Colonic mucosa (tissue), 4 donors: Measurements from ENCODE around the gene SEBOX. TPM values are rescaled to one million over a fixed set of nuclear protein-coding genes. Genes with fewer than 3 reads are reported as not detected.

ENCODE experiments used
- DNase-seq: peaks from one replicate; pipeline ENCODE4 v3.0.0-alpha.2; 2020
- H3K27ac ChIP-seq: fragments of 200-600 bp; one replicate; pipeline ENCODE4 v1.8.0; 2021
- H3K27me3 ChIP-seq: fragments of 200-600 bp; one replicate; pipeline ENCODE4 v1.8.0; 2021
- H3K36me3 ChIP-seq: fragments of 200-600 bp; one replicate; pipeline ENCODE4 v1.8.0; 2021
- H3K4me1 ChIP-seq: fragments of 200-600 bp; one replicate; pipeline ENCODE4 v1.8.0; 2021; ENCODE audit warnings: mild to moderate bottlenecking
- H3K4me3 ChIP-seq: fragments of 200-600 bp; one replicate; pipeline ENCODE4 v1.8.0; 2021
- H3K9ac ChIP-seq, 2 donors: one replicate each; pipeline ENCODE4 v1.7.0; 2013; ENCODE audit warnings: control low read depth in 2 of 2, low read depth in 2 of 2, low read length in 2 of 2
- H3K9me3 ChIP-seq: fragments of 200-600 bp; one replicate; pipeline ENCODE4 v1.8.0; 2021
- CTCF ChIP-seq: fragments of 200-600 bp; IDR thresholded peaks from one replicate; pipeline ENCODE4 v1.8.0; 2022; ENCODE audit warnings: antibody characterized with exemption, mild to moderate bottlenecking
- intact Hi-C: fragments of 100-400 bp; cut with DNase I; formaldehyde crosslinking; loops from one replicate; pipeline ENCODE4 v1.14.1; 2022
- total RNA-seq, 2 donors: library from RNA; stranded (reverse); fragmentation: NEBNext Ultra II Directional in 1 of 2; extraction: Animal tissue kit (Norgen Biotek cat#: 25700) in 1 of 2; gene quantifications; one replicate each; pipeline ENCODE4 v1.2.1, GENCODE V29; 2021
- donor health status: healthy.
- donor health status: DM: no; HTN: no; CAD: no.
- donor health status: DM: no; HTN: no; CAD: no.

Gene SEBOX
- total RNA-seq, 2 donors from 2014 or later: not detected

- H3K4me3 ChIP-seq: peak within 1 kb of the TSS; percentile 99
- intact Hi-C loops: no loop called here
- peak; percentile 96 for DNase-seq
- H3K9ac ChIP-seq: peak within 1 kb of the TSS; percentile 92 to 97
- H3K36me3 ChIP-seq: peaks cover 18% of the 10 kb centered on the region
- no peak for TF ChIP-seq CTCF
- H3K4me1 ChIP-seq: peaks cover 7% of the 10 kb centered on the region
- no peaks in the 10 kb centered on the region for H3K9me3 ChIP-seq
- H3K27ac ChIP-seq: peak within 1 kb of the TSS; percentile 76
- H3K27me3 ChIP-seq: no peaks in the 10 kb centered on the region
These were observed 7.7 kb downstream of the SEBOX start, which contains the start of gene POLDIP2 for GRCh38 chr17:28357061-28357900. TSS of gene POLDIP2 (minus strand) at chr17:28357527. CDS start at chr17:28357448, 79 bp downstream.

GRCh38 chr17:28350271-28350670, 14.7 kb downstream of the SEBOX start:
- no peaks in the 10 kb centered on the region for H3K9me3 ChIP-seq
- no peak for TF ChIP-seq CTCF
- DNase-seq: no peak
- H3K27me3 ChIP-seq: no peaks in the 10 kb centered on the region
- no peak overlapping the region for H3K9ac ChIP-seq
- no peaks in the 10 kb centered on the region for H3K4me1 ChIP-seq
- no peak overlapping the region for H3K4me3 ChIP-seq
- peaks cover 20% of the 10 kb centered on the region for H3K36me3 ChIP-seq
- H3K27ac ChIP-seq: no peak overlapping the region
- intact Hi-C loops: no loop called here

GRCh38 chr17:28348979-28349378, 16.0 kb downstream of the SEBOX start:
- intact Hi-C loops: no loop called here
- no peak for DNase-seq
- Histone ChIP-seq H3K9ac (no peak overlapping the region), H3K4me1 (no peaks in the 10 kb centered on the region), H3K36me3 (peaks cover 20% of the 10 kb centered on the region), H3K27ac (no peak overlapping the region), H3K9me3 (no peaks in the 10 kb centered on the region), H3K27me3 (no peaks in the 10 kb centered on the region), H3K4me3 (no peak overlapping the region)
- no peak for TF ChIP-seq CTCF

- H3K27ac ChIP-seq: no peak overlapping the region
- H3K36me3 ChIP-seq: peaks cover 13% of the 10 kb centered on the region
- DNase-seq: no peak
- TF ChIP-seq CTCF: no peak
- no peaks in the 10 kb centered on the region for H3K9me3 ChIP-seq
- intact Hi-C loops: no loop called here
- H3K4me3 ChIP-seq: no peak overlapping the region
- H3K9ac ChIP-seq: no peak overlapping the region
- H3K4me1 ChIP-seq: no peaks in the 10 kb centered on the region
- H3K27me3 ChIP-seq: no peaks in the 10 kb centered on the region
These were observed 17.6 kb downstream of the SEBOX start for GRCh38 chr17:28347261-28347891.

- H3K9me3 ChIP-seq: no peaks in the 10 kb centered on the region
- TF ChIP-seq CTCF: no peak
- no peaks in the 10 kb centered on the region for H3K4me1 ChIP-seq
- no peak overlapping the region for H3K27ac ChIP-seq
- H3K27me3 ChIP-seq: no peaks in the 10 kb centered on the region
- H3K36me3 ChIP-seq: peaks cover 14% of the 10 kb centered on the region
- no peak overlapping the region for H3K4me3 ChIP-seq
- DNase-seq: no peak
- intact Hi-C loops: no loop called here
- no peak overlapping the region for H3K9ac ChIP-seq
These were observed 18.2 kb downstream of the SEBOX start for GRCh38 chr17:28346746-28347246.
